OCI-LY3 (cell line): ENCODE measurements around the gene CEP250.

Experiments used
- H2AFZ ChIP-seq: fragments of 200-600, 300-600 bp; shearing (Covaris generic); 2 replicates; pipeline ENCODE4 v1.6.0; 2014; ENCODE audit warnings: antibody characterized with exemption, low read depth, low read length
- H3K27ac ChIP-seq: fragments of 200-600, 300-600 bp; sonication (generic); 2 replicates; pipeline ENCODE4 v1.5.1; 2014; ENCODE audit warnings: mild to moderate bottlenecking, low read length, moderate library complexity, mixed read lengths
- H3K27me3 ChIP-seq: fragments of 200-600, 300-600 bp; sonication (generic); 2 replicates; pipeline ENCODE4 v1.6.1; 2014; ENCODE audit warnings: low read depth, low read length, mixed read lengths
- H3K36me3 ChIP-seq: fragments of 200-600, 300-600 bp; sonication (generic); replicated peaks from 2 replicates; pipeline ENCODE3; 2014; ENCODE audit warnings: low read depth, low read length, mixed read lengths
- H3K4me1 ChIP-seq: fragments of 300-600, 200-600 bp; sonication (generic); 2 replicates; pipeline ENCODE4 v1.6.1; 2014; ENCODE audit warnings: low read length, mixed read lengths
- H3K4me2 ChIP-seq: fragments of 200-600, 300-600 bp; sonication (generic); 2 replicates; pipeline ENCODE4 v1.6.1; 2014; ENCODE audit warnings: low read length, mixed read lengths
- H3K4me3 ChIP-seq: fragments of 300-600, 200-600 bp; sonication (generic); 2 replicates; pipeline ENCODE4 v1.5.1; 2014; ENCODE audit warnings: antibody characterized with exemption, mild to moderate bottlenecking, low read length, moderate library complexity
- H3K79me2 ChIP-seq: fragments of 300-600, 200-600 bp; shearing (Covaris generic); 2 replicates; pipeline ENCODE4 v1.6.1; 2014; ENCODE audit warnings: mild to moderate bottlenecking, low read length, mixed read lengths
- H3K9ac ChIP-seq: fragments of 300-600, 200-600 bp; shearing (Covaris generic); 2 replicates; pipeline ENCODE4 v1.6.0; 2014; ENCODE audit warnings: mild to moderate bottlenecking, low read length, moderate library complexity
- H3K9me3 ChIP-seq: fragments of 200-600, 300-600 bp; shearing (Covaris generic); 2 replicates; pipeline ENCODE4 v1.6.1; 2014; ENCODE audit warnings: low read length, mixed read lengths; ENCODE audit not compliant: insufficient read depth
- H4K20me1 ChIP-seq: fragments of 200-600, 300-600 bp; sonication (generic); 2 replicates; pipeline ENCODE4 v1.6.1; 2016; ENCODE audit warnings: low read length, mixed read lengths; ENCODE audit not compliant: insufficient read depth
- CTCF ChIP-seq: fragments of 200-600, 300-600 bp; sonication (generic); IDR thresholded peaks from 2 replicates; pipeline ENCODE4 v1.5.1; 2014; ENCODE audit warnings: antibody characterized with exemption, low read length, low read depth
- EZH2phosphoT487 ChIP-seq: fragments of 200-600 bp; shearing (Covaris generic); IDR thresholded peaks from 2 replicates; pipeline ENCODE4 v1.6.1; 2018; ENCODE audit warnings: antibody characterized with exemption, mixed run types, low read depth

CEP250 gene

DNA sequence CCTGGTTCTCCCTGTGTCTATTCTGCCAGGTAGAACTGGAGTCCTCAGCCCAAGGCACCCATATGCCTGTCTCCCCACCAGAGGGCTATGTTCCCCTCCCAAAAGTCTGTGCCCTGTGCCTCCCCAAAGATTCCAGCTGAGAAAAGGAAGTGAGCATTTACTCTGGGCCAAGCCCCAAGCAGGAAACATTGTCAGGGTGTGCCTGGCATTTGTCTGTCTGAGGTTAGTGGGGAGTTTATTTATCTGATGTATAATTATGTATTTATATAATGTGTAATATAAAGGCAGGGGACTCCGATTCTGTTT, 23.0 kb upstream of the CEP250 start:
- Histone ChIP-seq H3K79me2 (no peaks in the 10 kb centered on the region), H2AFZ (no peak overlapping the region), H3K36me3 (no peaks in the 10 kb centered on the region), H3K4me1 (no peaks in the 10 kb centered on the region), H3K9ac (no peak overlapping the region), H3K9me3 (no peaks in the 10 kb centered on the region), H3K27me3 (no peaks in the 10 kb centered on the region), H3K27ac (no peak overlapping the region), H3K4me3 (no peak overlapping the region), H3K4me2 (no peak overlapping the region), H4K20me1 (no peaks in the 10 kb centered on the region)
- TF ChIP-seq CTCF (no peak), EZH2phosphoT487 (no peak)

- Histone ChIP-seq H3K4me3 (no peak overlapping the region), H4K20me1 (no peaks in the 10 kb centered on the region), H3K9me3 (no peaks in the 10 kb centered on the region), H3K4me2 (no peak overlapping the region), H3K36me3 (no peaks in the 10 kb centered on the region), H3K79me2 (no peaks in the 10 kb centered on the region), H3K27me3 (no peaks in the 10 kb centered on the region), H3K27ac (no peak overlapping the region), H3K9ac (no peak overlapping the region), H2AFZ (no peak overlapping the region), H3K4me1 (no peaks in the 10 kb centered on the region)
- TF ChIP-seq CTCF (no peak), EZH2phosphoT487 (no peak)
Observed at GRCh38 chr20:35433337-35433736, 22.1 kb upstream of the CEP250 start.

- Histone ChIP-seq H3K4me1 (peaks cover 8% of the 10 kb centered on the region; the same call in 1 of the 2 replicates), H3K36me3 (no peaks in the 10 kb centered on the region), H3K27ac (no peak overlapping the region), H3K4me2 (no peak overlapping the region), H3K27me3 (no peaks in the 10 kb centered on the region), H3K9me3 (no peaks in the 10 kb centered on the region), H3K9ac (no peak overlapping the region), H4K20me1 (no peaks in the 10 kb centered on the region), H3K79me2 (no peaks in the 10 kb centered on the region), H3K4me3 (no peak overlapping the region), H2AFZ (no peak overlapping the region; the same call in 1 of the 2 replicates)
- TF ChIP-seq EZH2phosphoT487 (no peak), CTCF (no peak)
Observed at GRCh38 chr20:35434085-35435005, 21.1 kb upstream of the CEP250 start.

DNA sequence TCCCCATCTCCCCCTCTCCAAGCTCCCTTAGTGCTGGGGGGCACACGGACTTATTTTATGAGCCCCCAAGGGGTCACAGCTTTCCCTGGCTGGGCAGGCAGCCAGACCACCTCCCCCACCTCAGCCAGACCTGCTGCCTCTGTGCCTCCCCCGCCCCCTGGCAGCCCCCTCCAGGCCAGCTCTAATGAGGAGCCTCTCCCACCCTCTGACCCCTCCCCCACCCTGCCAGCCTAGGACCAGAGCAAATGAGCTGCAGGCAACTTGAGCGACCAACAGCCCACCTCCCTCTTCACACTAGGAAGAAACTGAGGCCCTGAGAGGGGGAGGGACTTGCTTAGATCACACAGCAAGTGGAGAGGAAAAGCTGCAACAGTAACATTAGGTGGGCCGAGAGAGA, 19.2 kb upstream of the CEP250 start:
- H3K4me1 ChIP-seq, result peaks cover 11% of the 10 kb centered on the region; the same call in 1 of the 2 replicates
- TF ChIP-seq EZH2phosphoT487, result no peak
- TF ChIP-seq CTCF, result no peak
- no peak overlapping the region for H3K27ac ChIP-seq
- H2AFZ ChIP-seq, result no peak overlapping the region
- no peak overlapping the region for H3K4me2 ChIP-seq
- no peaks in the 10 kb centered on the region for H3K9me3 ChIP-seq
- no peaks in the 10 kb centered on the region for H3K27me3 ChIP-seq
- H3K9ac ChIP-seq, result no peak overlapping the region
- H3K4me3 ChIP-seq, result no peak overlapping the region
- H3K79me2 ChIP-seq, result no peaks in the 10 kb centered on the region
- H3K36me3 ChIP-seq, result no peaks in the 10 kb centered on the region
- H4K20me1 ChIP-seq, result no peaks in the 10 kb centered on the region
